Daoy (cell line): ENCODE data around the gene MBOAT7. TPM values are rescaled to one million over a fixed set of nuclear protein-coding genes. Genes with fewer than 3 reads are reported as not detected.
A peak's percentile ranks its signal among the peaks of the same experiment; 100 is the strongest.

Source experiments
- DNase-seq: peaks from one replicate; pipeline ENCODE4 v3.0.0-alpha.2; 2015; ENCODE audit warnings: low read depth
- total RNA-seq: library from RNA; depleted of rRNA; stranded (reverse); fragments of >200 nt; shearing (Covaris generic); gene quantifications from 2 replicates; pipeline ENCODE4 v1.2.3, GENCODE V29; 2014

The MBOAT7 gene
- total RNA-seq, 1 experiment from 2014 or later, result 74.9 TPM

DNA sequence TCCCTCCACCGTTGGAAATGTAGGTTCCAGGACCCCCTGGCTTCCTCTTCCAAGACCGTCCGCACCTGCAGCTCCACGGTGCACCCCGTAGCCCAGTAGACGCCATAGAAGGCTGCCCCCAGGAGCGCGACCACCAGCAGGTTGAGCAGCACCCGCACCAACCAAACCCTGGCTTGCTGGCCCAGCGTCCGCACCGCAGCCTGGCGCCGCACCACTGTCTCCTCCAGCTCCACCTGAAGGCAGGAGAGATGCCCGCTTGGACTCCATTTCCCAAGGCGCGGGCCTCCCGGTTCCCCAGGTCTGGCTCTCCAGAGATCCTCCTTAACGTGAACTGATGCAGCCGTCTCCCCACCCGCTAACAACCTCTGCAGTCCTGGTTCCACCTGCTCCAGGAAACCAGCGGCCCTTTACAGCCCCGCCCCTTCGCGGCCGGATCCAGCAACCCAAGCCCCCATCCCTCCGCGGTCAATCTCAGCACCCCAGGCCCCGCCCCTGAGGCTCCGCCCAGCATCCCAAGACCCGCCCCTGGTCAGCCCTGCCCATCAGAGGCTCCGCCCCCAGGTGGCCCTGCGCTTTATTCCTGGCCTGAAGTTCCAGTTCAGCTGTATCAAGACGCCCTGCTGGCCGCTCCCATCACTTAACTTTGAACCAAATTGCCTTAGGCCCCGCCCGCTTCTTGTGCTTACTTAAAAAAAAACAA lies 24.9 kb downstream of the MBOAT7 start:
- peak; percentile 83 for DNase-seq

DNA sequence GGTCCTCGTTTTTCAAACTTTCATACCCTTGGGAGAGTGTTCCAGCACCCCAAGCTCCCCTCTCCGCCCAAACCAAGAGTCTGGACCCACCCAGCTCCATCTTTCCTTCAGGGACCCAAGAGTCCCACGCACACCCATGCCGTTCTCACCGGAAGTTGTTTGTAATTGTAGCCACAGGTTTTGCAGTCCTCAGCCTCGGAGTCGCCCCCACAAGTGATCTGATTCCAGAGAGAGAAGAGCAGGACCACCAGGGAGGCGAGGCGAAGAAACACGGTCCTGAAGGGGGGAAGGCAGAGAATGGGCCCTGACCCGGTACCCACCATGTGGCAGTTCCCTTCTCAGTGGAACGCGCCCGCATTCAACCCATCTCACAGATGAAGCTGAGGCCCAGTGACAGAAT lies 26.5 kb downstream of the MBOAT7 start:
- DNase-seq, result no peak

DNA sequence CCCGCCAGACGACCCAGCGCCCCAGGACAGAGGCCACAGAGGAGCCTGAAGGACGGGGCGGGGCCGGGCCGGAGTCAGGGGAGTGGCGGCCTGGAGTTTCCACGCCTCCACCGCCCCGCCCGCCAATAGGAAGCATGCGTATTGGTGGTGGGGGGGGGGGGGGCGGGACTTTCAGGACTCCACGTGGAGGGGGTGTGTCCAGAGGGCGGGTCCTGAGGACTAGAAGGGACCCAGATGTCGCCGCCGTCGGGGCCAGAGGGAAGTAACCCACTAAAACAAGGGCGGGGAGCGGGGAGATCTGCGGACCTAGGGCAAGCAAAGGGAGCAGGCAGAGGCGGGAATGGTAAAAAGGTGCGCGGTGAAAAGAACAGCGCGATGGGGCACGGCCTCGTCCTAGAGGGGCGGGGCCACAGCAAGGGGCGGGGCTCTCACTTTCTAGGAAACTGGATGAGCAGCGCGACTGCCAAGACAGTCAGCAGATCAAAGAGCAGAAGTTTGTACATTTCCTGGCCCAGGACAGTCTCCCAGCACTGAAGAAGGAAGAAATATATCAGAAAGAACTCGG lies 27.1 kb downstream of the MBOAT7 start:
- peak; percentile 54 for DNase-seq

DNA sequence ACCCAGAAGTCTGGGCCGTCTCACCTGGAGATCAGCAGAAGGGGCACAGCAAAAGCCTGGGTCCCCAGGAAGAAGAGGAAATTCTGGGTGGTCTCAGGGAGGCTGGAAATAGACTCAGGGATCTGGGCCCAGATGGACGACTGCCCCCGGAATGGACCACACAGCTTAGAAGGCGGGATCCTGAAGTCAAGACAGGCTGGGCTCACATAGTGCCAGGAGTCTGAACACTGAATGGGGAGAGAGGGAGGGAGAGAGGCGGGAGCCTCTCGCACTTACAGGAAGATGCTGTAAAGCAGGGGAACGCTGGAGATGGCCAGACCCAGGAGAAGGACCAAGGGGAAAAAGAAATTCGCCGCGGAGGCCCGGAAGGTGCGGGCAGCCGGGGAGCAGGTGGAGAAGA lies 28.5 kb downstream of the MBOAT7 start:
- DNase-seq, result no peak

DNA sequence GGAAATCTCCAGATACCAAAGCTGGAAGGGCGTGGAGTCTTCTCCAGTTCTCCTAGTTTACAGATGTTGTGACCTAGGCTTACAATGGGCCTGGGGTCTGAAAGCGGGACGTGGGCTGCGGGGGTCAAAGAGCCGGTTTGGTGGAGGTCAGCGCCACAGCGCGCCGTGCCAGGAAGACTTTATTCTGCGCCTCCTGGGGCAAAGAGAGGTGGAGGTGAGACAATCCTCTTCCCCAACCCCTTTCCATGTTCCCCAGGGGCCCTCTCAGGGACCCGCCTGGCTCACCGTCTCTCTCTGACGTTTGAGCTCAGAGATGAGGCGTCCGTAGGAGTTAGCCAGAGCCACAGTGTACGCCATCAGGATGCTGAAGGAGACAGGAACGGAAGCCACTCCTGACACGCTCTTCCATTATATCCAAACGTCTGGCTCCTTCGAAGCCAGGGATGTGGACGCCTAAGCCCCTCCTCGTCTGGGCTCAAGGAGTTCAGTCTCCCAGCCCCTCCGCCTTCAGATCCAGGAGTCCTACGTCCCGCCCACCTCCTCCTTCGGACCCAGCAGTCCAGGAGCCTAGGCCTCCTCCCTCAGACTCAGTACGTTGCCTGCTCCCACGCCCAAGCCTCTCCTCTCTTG lies 29.1 kb downstream of the MBOAT7 start:
- peak; percentile 33 for DNase-seq

DNA sequence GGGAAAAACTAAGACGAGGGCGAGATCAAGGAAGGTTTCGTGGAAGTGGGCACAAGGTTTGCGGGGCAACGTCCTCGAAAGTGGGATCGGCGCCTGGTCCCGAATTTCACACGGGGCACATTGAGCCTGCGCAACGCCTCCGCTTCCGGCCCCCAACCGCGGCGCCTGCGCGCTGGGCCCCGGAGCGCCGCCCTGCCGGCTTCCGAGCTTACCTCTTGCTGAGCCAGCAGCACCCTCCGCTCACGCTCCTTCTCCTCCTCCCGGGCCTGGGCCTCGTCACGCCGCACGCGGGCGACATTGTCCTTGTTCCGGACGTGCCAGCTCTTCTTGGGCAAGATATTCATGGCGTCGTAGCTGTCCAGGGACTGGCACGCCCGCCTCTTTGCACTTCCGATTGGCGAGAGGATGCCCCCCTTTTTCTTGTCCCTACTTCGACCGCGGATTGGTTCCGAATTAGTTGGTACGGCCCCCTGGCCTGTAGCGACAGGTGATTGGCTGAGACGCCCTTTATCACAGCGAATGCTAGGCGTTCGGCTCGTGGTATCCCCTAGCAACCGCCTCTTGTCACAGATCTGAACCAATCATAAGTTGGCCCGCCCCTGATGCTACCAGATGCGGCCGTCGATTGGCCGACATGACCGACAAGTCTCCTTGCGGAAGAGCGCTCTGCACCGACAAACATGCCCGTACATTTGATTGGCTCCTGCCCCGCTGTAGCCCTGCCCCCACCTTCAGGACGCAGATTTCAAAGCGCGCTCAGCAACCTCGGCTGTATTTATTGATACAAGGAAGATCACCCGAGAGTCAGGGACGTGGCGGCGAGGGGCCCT lies 29.8 kb downstream of the MBOAT7 start, which contains the start of gene LENG1:
LENG1 (minus strand) TSS at position 370 of the 830 bp plus-strand sequence; CDS start at position 344, 26 bp downstream.
- peak; percentile 100 for DNase-seq

DNA sequence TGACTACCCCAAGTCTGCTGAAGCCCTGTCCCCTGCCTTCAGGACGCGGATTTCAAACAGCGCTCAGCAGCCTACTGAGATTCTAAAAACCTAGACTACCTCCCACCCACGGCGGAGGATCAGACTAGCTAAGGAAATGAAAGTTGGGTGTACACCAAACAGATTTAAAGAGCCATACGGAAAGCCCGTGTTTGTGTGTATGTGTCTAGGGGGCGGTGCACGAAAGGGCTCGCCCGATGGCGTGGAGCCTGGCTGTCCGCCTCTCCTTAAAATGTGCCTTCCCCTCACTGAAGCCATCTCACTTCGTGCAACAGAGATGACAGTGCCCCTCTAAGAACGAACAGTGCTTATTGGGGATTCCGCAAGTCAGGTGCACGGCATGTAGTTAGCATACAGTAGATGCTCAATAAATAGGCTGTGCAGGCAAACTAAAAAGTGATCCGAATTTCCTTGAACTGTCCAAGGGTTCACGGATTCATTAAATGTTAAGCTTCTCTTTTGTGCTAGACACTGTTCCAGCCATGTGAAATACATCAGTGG lies 30.5 kb downstream of the MBOAT7 start:
- no peak for DNase-seq

DNA sequence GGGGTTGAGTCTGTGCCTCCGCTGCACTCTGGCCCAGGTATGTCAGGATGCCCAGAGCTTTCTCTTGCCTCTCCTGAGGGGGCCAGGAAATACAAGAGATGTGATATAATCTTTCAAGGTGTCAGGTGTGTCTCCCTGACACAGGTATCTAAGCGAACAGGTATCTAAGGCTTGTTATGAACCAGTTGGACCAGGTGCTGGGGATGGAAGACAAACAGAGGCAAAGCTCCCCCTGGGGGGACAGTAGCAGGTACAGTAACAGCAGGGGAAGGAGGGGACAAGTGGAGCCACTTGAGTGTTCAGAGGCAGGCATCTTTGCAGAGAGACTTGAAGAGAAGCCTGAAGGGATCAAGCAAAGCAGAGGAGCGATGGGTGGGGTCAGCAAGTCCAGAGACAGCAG lies 32.4 kb downstream of the MBOAT7 start:
- no peak for DNase-seq

DNA sequence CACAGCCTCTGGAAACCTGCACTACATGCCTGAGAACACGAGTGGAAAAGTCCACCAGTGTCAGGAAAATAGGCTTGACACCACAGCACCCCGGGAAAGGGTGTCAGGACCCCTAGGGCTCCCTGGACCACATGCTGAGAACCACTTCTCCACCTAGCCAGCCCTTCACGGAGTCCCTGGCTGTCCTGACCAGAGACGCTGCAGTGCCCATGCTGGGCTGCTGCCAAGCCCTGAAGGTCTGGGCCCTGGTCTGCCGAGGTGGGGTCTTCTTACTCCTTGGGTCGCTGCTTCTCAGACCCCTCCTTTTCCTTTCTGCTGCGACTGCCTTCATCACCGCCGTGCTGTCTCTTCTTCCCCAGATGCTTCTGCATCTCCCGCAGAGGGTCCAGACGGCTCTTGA lies 32.9 kb downstream of the MBOAT7 start:
- DNase-seq, result no peak

DNA sequence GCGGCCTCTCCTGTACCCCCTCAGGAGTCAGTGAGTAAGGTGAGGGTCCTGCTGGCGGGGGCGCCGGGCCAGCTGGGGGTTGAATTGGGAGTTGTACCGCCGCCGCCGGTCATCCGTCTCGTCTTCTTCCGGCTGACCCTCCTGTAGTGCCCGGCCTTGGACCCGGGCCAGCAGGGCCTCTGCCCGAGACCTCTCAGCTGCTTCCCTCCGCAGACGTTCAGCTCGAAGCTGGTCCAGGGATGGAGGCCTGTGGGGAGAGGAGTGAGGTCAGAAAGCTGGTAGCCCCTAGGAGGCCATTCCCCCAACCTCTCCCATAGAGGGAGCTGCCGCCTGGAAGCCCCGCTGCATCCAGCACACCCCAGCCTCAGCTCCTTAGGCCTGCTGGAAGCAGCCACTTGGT lies 33.7 kb downstream of the MBOAT7 start:
- DNase-seq, result no peak

DNA sequence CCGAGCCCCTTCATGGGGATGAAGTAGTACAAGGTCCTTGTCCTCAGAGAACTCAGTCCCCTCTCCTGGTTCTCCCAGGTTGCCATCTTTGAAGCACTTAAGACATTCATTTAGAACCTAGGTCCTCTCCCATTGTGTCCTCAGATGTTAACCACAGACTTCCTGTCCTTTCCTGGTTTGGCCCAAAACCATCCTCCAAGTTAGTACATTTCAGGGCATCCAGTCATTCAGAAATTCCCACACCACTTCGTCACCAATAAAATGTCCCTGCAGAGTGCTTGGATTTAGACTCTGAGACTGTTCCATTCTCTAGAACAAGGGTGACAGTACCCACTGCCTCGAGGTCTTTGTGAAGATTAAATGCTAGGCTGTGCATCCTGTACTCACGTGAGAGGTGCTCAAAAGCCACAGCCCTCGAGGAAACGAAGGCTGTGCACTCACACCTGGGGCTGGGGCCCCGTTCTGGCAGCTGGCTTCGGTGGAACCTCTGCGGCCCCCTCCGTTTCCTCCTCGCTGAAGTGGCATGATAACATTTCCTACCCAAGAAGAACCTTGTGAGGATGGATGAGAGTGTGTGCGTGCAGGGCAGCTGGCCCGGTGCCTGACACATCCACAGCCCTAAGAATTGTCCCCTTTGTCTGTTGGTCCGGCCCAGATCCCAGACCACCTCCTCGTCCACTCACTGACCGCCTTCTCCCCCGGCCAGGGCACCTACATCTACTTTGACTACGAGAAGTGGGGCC lies 34.6 kb downstream of the MBOAT7 start:
- DNase-seq, result no peak

DNA sequence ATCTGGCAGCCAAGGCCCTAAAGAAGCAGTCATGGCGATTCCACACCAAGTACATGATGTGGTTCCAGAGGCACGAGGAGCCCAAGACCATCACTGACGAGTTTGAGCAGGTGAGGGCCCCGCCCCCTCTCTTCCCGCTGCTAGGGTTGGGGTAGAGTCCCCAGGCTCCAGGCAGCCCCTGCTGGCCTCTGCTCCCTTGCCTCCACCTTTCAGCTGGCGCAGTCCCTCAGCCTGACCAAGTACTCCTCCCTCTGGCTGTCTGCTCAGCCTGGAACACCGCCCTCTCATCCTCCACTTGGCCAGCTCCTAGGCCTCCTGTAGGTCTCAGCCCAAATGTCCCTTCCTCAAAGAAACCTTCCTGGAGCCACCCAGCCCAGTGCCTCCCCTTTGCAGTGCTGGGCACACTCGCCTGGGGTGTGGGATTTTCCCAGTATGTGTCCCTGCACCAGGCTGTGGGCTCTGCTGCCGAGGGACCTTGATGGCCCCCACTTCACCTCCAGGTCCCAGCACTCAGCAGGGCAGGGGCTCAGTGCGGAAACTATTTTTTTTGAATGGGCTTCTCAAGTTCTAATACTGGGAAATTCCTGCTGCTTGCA lies 35.6 kb downstream of the MBOAT7 start:
- no peak for DNase-seq

DNA sequence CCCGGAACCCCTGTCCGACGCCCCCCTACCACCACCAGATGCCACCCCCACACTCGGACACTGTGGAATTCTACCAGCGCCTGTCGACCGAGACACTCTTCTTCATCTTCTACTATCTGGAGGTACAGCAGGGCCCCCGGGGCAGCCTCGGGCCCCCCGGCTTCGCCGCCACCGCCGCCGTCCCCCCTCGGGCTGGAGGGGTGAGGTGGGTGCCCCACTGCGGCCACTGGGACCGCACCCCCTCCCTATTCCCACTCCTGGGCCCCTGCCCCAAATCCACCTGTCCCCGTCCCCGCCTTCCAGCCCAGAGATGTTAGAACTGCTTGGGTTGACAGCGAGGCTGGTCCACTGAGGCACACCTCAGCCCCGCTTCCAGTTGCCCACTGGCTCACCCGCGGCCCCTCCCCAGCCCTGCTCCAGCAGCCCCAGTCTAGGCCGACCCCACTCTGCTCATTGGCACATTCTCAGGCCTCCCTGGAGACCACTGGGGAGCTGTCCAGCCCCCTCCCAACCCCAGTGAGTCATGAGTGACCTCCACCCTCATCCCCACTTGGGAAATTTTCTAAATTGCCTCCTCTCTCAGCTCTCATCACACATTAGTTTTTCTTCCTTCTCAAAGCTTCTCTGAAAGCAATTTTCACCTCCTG lies 36.4 kb downstream of the MBOAT7 start:
- DNase-seq, result no peak

DNA sequence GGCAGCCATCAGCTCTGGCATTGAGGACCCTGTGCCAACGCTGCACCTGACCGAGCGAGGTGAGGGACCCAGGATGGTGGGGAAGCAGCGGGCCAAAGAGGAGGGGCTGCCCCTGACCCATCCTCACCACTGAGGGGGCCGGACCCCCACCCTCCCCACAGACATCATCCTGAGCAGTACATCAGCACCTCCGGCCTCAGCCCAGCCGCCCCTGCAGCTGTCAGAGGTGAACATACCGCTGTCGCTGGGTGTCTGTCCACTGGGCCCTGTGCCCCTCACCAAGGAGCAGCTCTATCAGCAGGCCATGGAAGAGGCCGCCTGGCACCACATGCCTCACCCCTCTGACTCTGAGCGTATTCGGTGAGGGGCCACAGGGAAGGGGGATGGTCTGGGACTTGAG lies 37.1 kb downstream of the MBOAT7 start:
- DNase-seq, result no peak

DNA sequence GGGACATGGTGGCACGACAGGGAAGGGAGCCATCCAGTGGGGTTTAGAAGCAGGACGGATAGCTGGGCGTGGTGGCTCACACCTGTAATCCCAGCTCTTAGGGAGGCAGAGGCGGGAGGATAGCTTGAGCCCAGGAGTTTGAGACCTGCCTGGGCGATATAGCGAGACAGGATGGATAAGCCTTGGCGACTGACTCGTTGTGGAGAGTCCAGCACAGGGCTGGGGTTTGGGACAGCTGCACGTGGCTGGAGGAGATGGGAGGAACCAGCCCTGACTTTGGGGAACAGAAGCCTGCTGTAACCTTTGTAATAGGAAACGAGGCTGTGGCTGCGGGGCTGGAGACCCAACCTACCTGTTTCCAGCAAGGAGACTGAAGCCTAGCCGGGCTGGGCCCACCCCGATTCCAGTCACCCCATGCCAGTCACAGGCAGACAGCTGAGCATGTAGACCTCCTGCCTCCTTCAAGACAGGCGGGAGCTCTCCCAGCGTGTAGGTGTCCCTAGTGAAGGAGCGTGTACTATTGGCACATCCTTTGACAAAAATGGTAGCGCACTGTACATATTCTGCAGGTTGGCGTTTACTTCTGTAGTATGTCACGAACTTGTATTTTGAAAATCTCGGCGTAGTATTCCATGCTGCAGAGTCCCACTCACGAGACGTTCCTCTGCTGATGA lies 37.9 kb downstream of the MBOAT7 start:
- no peak for DNase-seq

DNA sequence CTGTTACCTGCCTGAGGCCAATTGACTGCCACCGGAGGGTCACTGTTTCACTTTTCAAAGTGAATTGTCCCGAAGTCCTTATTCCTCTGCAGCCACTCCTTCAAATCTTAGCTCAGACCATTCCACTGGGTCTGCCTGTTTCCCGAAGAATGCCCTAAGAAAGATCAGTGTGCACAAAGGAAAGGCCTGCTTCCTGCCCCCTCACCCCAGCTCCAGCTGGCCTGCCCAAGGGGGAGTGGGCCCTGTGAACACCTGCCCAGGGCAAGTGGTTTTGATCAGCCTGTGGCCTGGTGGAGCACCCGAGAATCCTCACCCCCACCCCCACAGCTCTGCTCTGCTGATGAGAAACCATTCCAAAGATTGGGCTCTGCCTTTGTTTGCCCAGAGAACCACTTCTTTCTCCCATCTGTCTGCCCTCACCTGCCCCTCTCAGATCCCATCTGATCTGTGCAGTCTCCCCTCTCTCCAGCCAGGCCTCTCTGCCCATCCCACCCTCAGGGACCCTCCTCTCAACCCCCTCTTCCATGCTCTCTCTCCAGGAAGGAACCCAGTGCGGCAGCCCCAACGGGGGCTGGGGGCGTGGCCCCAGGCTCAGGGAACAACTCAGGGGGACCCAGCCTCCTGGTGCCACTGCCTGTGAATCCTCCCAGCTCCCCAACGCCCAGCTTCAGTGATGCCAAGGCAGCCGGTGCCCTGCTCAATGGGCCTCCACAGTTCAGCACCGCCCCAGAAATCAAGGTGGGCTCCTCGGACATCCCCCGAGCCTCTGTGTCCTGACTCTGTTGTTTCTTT lies 40.2 kb downstream of the MBOAT7 start:
- DNase-seq, result no peak

DNA sequence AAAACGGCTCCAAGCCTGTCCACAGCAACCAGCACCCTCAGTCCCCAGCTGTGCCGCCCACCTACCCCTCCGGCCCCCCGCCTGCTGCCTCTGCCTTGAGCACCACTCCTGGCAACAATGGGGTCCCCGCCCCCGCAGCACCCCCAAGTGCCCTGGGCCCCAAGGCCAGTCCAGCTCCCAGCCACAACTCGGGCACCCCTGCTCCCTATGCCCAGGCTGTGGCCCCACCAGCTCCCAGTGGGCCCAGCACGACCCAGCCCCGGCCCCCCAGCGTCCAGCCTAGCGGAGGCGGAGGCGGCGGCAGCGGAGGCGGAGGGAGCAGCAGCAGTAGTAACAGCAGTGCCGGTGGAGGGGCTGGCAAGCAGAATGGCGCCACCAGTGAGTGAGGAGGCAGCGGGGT lies 41.2 kb downstream of the MBOAT7 start:
- no peak for DNase-seq

DNA sequence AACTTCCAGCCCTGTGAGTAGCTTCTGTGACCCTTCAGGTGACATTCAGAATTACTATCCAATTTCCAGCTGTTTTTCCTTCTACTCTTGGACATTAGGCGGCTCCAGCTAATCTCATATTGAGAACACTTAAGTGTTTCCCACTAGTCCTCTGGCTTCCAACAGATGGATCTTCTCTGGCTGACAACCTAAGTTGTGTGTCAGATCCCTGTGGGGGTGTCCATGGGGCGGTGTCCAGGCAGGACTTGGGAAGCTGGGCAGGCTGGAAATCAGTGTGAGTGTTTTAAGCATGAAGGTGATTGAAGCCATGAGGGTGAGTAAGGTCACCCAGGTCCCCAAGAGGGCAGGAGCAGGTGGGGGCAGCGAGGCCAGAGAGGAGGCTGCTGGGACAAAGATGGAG lies 41.7 kb downstream of the MBOAT7 start:
- DNase-seq, result no peak

DNA sequence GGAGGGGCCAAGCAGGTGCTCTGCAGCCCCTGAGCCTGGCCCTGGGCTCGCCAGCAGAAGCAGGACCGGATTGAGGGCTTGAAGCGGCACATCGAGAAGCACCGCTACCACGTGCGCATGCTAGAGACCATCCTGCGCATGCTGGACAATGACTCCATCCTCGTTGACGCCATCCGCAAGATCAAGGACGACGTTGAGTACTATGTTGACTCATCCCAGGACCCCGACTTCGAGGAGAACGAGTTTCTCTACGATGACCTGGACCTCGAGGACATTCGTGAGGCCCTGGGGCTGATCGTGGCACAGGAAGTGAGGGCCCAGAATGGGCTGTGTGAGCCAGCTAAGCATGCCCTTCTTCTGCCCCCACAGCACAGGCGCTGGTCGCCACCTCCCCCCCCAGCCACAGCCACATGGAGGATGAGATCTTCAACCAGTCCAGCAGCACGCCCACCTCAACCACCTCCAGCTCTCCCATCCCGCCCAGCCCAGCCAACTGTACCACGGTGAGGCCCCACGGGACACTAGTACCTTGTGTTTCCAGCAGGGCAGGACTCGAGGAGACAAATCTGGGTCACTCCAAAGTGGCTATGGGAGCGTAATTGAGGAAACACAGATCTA lies 43.7 kb downstream of the MBOAT7 start:
- DNase-seq, result no peak
